Gastroesophageal sphincter (tissue), 4 donors: ENCODE data around the gene PTK7. TPM values are rescaled to one million over a fixed set of nuclear protein-coding genes. Genes with fewer than 3 reads are reported as not detected.
"Not testable (repeated sequence)": the region's sequence is repeated elsewhere in the genome, so short reads cannot be mapped to it uniquely, and the experiment has no call there.

Experiments
- ATAC-seq: fragments of 150-250 bp; one replicate; pipeline ENCODE4 v1.9.1; 2016; ENCODE audit warnings: mild to moderate bottlenecking, moderate library complexity
- H3K27ac ChIP-seq, 4 donors: fragments of 200-600 bp; sonication (generic) in 3 of 4; 1 replicate in 3 of 4; 2 replicates in 1 of 4; pipeline ENCODE4 v1.5.1; 2016 to 2019
- H3K27me3 ChIP-seq: fragments of 200-600 bp; sonication (generic); one replicate; pipeline ENCODE4 v1.5.1; 2019
- H3K36me3 ChIP-seq, 2 donors: fragments of 200-600 bp; sonication (generic); one replicate each; pipeline ENCODE4 v1.5.1; 2019; ENCODE audit warnings: control low read depth in 1 of 2
- H3K4me1 ChIP-seq, 3 donors: fragments of 200-600 bp; sonication (generic); 1 replicate in 2 of 3; 2 replicates in 1 of 3; pipeline ENCODE4 v1.5.1; 2016 to 2019; ENCODE audit warnings: control low read depth in 2 of 3
- H3K4me3 ChIP-seq, 2 donors: fragments of 200-600 bp; sonication (generic); one replicate each; pipeline ENCODE4 v1.5.1; 2019; ENCODE audit warnings: mild to moderate bottlenecking in 1 of 2, moderate library complexity in 1 of 2
- H3K9me3 ChIP-seq, 3 donors: fragments of 200-600 bp; sonication (generic); one replicate each; pipeline ENCODE4 v1.5.1; 2017 to 2019; ENCODE audit warnings: control low read depth in 2 of 3
- CTCF ChIP-seq, 4 experiments: fragments of 200-600 bp in 2 of 4; fragments of 450-650 bp in 2 of 4; sonication (generic) in 1 of 4; IDR thresholded peaks; one replicate each; pipeline ENCODE4 v1.5.1; 2017 to 2019; ENCODE audit warnings: antibody characterized with exemption in 4 of 4, mild to moderate bottlenecking in 2 of 4, moderate library complexity in 2 of 4
- EP300 ChIP-seq: sonication (generic); formaldehyde crosslinking; IDR thresholded peaks from one replicate; pipeline ENCODE4 v1.6.1; 2017; ENCODE audit warnings: antibody characterized with exemption, mild to moderate bottlenecking
- POLR2A ChIP-seq, 2 donors: fragments of 450-650 bp; IDR thresholded peaks; one replicate each; pipeline ENCODE4 v1.6.1; 2017; ENCODE audit warnings: antibody characterized with exemption in 2 of 2, mild to moderate bottlenecking in 2 of 2, moderate library complexity in 1 of 2
- POLR2AphosphoS5 ChIP-seq: sonication (generic); formaldehyde crosslinking; IDR thresholded peaks from one replicate; pipeline ENCODE4 v1.6.1; 2017; ENCODE audit warnings: antibody characterized with exemption
- WGBS, 2 donors: methylation state at CpG; one replicate each; pipeline ENCODE4 v1.1.5; 2018; ENCODE audit warnings: low coverage in 1 of 2; 5-methylcytosine and 5-hydroxymethylcytosine counted together
- total RNA-seq, 4 donors: library from RNA; depleted of rRNA; stranded (reverse); fragments of >200 nt; gene quantifications; one replicate each; pipeline ENCODE4 v1.1.0, GENCODE V29; 2016

PTK7 gene
- total RNA-seq, 4 donors from 2014 or later: 2.0 to 11.6 (median 7.7) TPM

- Histone ChIP-seq H3K9me3 (no peaks in the 10 kb centered on the region), H3K4me1 (peaks cover 0 to 23% (median under 1%) of the 10 kb centered on the region in 3 donors), H3K4me3 (no peak overlapping the region), H3K36me3 (no peaks in the 10 kb centered on the region), H3K27me3 (no peaks in the 10 kb centered on the region), H3K27ac (no peak overlapping the region)
- ATAC-seq: no peak
- TF ChIP-seq POLR2AphosphoS5 (no peak), POLR2A (IDR thresholded peaks at IDR 0.05) (no peak), EP300 (no peak), CTCF (IDR thresholded peaks at IDR 0.05) (no peak)
- 8% methylated on average over 2 of the region's 16 CpGs; no CpG with 5 or more reads in 1 of the 2 donors for WGBS, 2 donors
Observed at GRCh38 chr6:43128926-43129325, 52.8 kb downstream of the PTK7 start.

- H3K27me3 ChIP-seq: no peaks in the 10 kb centered on the region
- H3K36me3 ChIP-seq: no peaks in the 10 kb centered on the region
- no peaks in the 10 kb centered on the region for H3K9me3 ChIP-seq
- H3K27ac ChIP-seq: no peak overlapping the region
- no peak overlapping the region for H3K4me3 ChIP-seq
- 41 to 80% methylated on average over 1 to 12 of the region's 15 CpGs for WGBS, 2 donors
- peaks cover 0 to 19% (median 0%) of the 10 kb centered on the region in 3 donors for H3K4me1 ChIP-seq
- TF ChIP-seq EP300 (no peak), CTCF (IDR thresholded peaks at IDR 0.05) (peak in 3 of 4 experiments; percentile 11 to 51 (median 45))
- ATAC-seq: no peak
Observed at GRCh38 chr6:43129434-43130194, 53.5 kb downstream of the PTK7 start.

- Histone ChIP-seq H3K27me3 (no peaks in the 10 kb centered on the region), H3K9me3 (no peaks in the 10 kb centered on the region), H3K4me3 (no peak overlapping the region), H3K36me3 (no peaks in the 10 kb centered on the region), H3K4me1 (peaks cover 0 to 19% (median 0%) of the 10 kb centered on the region in 3 donors), H3K27ac (no peak overlapping the region)
- no peak for TF ChIP-seq EP300
- TF ChIP-seq CTCF (IDR thresholded peaks at IDR 0.05): no peak
- TF ChIP-seq POLR2AphosphoS5: no peak
- no peak for TF ChIP-seq POLR2A (IDR thresholded peaks at IDR 0.05)
- no peak for ATAC-seq
- 84 to 100% methylated on average over 1 to 4 of the region's 7 CpGs for WGBS, 2 donors
Observed at GRCh38 chr6:43130429-43130828, 54.3 kb downstream of the PTK7 start.

GRCh38 chr6:43131379-43131778 is 55.3 kb downstream of the PTK7 start:
- WGBS, 2 donors: 71 to 72% methylated on average over 4 to 5 of the region's 5 CpGs
- not testable (repeated sequence) for H3K36me3 ChIP-seq, ATAC-seq, H3K27ac ChIP-seq, H3K4me3 ChIP-seq, H3K27me3 ChIP-seq, H3K9me3 ChIP-seq
- peaks cover 0 to 19% (median 0%) of the 10 kb centered on the region in 3 donors for H3K4me1 ChIP-seq

- no peaks in the 10 kb centered on the region for H3K36me3 ChIP-seq
- H3K9me3 ChIP-seq: no peaks in the 10 kb centered on the region
- WGBS, 2 donors: 77% methylated on average over 3 of the region's 3 CpGs; no CpG with 5 or more reads in 1 of the 2 donors
- H3K27me3 ChIP-seq: no peaks in the 10 kb centered on the region
- TF ChIP-seq POLR2A (IDR thresholded peaks at IDR 0.05) (no peak), POLR2AphosphoS5 (no peak), EP300 (no peak), CTCF (IDR thresholded peaks at IDR 0.05) (no peak)
- H3K4me1 ChIP-seq: peaks cover 0 to 6% (median 0%) of the 10 kb centered on the region in 3 donors
- no peak overlapping the region for H3K27ac ChIP-seq
- no peak for ATAC-seq
- no peak overlapping the region for H3K4me3 ChIP-seq
Observed at GRCh38 chr6:43138267-43138666, 62.2 kb downstream of the PTK7 start.

GRCh38 chr6:43139973-43140372 is 63.9 kb downstream of the PTK7 start:
- WGBS, 2 donors: 79% methylated on average over 6 to 10 of the region's 11 CpGs
- ATAC-seq: not testable (repeated sequence)

More at GRCh38 chr6:43139973-43140372, 63.9 kb downstream of the PTK7 start:
- H3K4me1 ChIP-seq: peaks cover 0 to 16% (median 6%) of the 10 kb centered on the region in 3 donors
- not testable (repeated sequence) for H3K27ac ChIP-seq, H3K9me3 ChIP-seq, H3K36me3 ChIP-seq, H3K27me3 ChIP-seq, H3K4me3 ChIP-seq
